Esophagus squamous epithelium (tissue), 5 donors: ENCODE data around the gene THAP3. TPM values are rescaled to one million over a fixed set of nuclear protein-coding genes. Genes with fewer than 3 reads are reported as not detected.
A peak's percentile ranks its signal among the peaks of the same experiment; 100 is the strongest.

Source experiments
- DNase-seq: peaks from one replicate; lab custom pipeline; 2025; lab: John Stamatoyannopoulos, UW
- H3K27ac ChIP-seq, 4 donors: fragments of 200-600 bp; sonication (generic); one replicate each; pipeline ENCODE4 v1.5.1; 2016 to 2019; ENCODE audit warnings: mild to moderate bottlenecking in 1 of 4
- H3K27me3 ChIP-seq, 4 donors: fragments of 200-600 bp; sonication (generic); 1 replicate in 3 of 4; 2 replicates in 1 of 4; pipeline versions ENCODE4 v1.5.1 to v1.6.0; 2017 to 2021; ENCODE audit warnings: antibody characterized with exemption in 1 of 4
- H3K36me3 ChIP-seq, 3 donors: fragments of 200-600 bp; sonication (generic); one replicate each; pipeline ENCODE4 v1.5.1; 2016 to 2019
- H3K4me1 ChIP-seq, 3 donors: fragments of 200-600 bp; sonication (generic); one replicate each; pipeline ENCODE4 v1.5.1; 2017 to 2019
- H3K4me3 ChIP-seq, 4 donors: fragments of 200-600 bp; sonication (generic); 1 replicate in 3 of 4; 2 replicates in 1 of 4; pipeline ENCODE4 v1.5.1; 2016 to 2019; ENCODE audit warnings: mild to moderate bottlenecking in 2 of 4, moderate library complexity in 1 of 4
- H3K9me3 ChIP-seq, 3 donors: fragments of 200-600 bp; sonication (generic); one replicate each; pipeline ENCODE4 v1.5.1; 2016 to 2019
- POLR2A ChIP-seq, 4 donors: fragments of 450-650 bp; IDR thresholded peaks; one replicate each; pipeline ENCODE4 v1.6.1; 2017; ENCODE audit warnings: antibody characterized with exemption in 4 of 4, mild to moderate bottlenecking in 4 of 4, moderate library complexity in 3 of 4
- WGBS, 2 donors: methylation state at CpG; one replicate each; pipeline ENCODE4 v1.1.5; 2018; 5-methylcytosine and 5-hydroxymethylcytosine counted together
- intact Hi-C: fragments of 100-400 bp; cut with DNase I; formaldehyde crosslinking; loops from one replicate; pipeline ENCODE4 v1.15.0; 2022
- total RNA-seq, 4 donors: library from RNA; depleted of rRNA; stranded (reverse); fragments of >200 nt; gene quantifications; one replicate each; pipeline ENCODE4 v1.1.0, GENCODE V29; 2016
- TF ChIP-seq, protein P1 (sequence below), 6 experiments: fragments of 450-650 bp in 4 of 6; fragments of 200-600 bp in 2 of 6; sonication (generic) in 2 of 6; IDR thresholded peaks; one replicate each; pipeline ENCODE4 v1.5.1; 2016 to 2019; ENCODE audit warnings: antibody characterized with exemption in 6 of 6, mild to moderate bottlenecking in 4 of 6, moderate library complexity in 4 of 6
- donor health status: DM: yes; HTN: yes; CAD: no.

The THAP3 gene
- total RNA-seq, 4 donors from 2014 or later, result 4.8 to 17.1 (median 13.3) TPM

DNA sequence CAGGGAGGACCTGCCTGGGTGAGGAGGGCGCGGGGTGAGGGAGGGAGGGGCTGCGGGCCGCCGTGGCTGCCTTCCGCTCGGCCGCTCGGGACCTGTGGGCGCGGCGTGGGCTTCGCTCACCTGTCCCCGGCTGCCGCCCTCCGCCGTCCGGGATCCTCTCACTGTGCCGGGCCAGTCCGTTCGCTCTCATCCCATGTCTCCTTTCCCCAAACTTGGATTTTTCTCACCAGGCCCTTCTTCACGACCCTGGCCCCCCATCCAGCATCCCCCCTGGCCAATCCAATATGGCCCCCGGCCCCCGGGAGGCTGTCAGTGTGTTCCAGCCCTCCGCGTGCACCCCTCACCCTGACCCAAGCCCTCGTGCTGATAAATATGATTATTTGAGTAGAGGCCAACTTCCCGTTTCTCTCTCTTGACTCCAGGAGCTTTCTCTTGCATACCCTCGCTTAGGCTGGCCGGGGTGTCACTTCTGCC is 44.5 kb upstream of the THAP3 start:
- WGBS, 2 donors, result 0 to 2% methylated on average over 9 to 20 of the region's 30 CpGs
- no peaks in the 10 kb centered on the region for H3K9me3 ChIP-seq
- peaks cover 20 to 56% (median 27%) of the 10 kb centered on the region in 3 donors for H3K4me1 ChIP-seq
- peaks cover 0 to 10% (median 0%) of the 10 kb centered on the region in 3 donors for H3K36me3 ChIP-seq
- H3K27me3 ChIP-seq, result no peaks in the 10 kb centered on the region
- peak overlapping the region; percentile 96 to 99 (median 98) for H3K27ac ChIP-seq
- intact Hi-C loops, result no loop called here
- peak overlapping the region; percentile 79 to 99 (median 88) for H3K4me3 ChIP-seq
- DNase-seq, result no peak
- TF ChIP-seq, protein P1, sequence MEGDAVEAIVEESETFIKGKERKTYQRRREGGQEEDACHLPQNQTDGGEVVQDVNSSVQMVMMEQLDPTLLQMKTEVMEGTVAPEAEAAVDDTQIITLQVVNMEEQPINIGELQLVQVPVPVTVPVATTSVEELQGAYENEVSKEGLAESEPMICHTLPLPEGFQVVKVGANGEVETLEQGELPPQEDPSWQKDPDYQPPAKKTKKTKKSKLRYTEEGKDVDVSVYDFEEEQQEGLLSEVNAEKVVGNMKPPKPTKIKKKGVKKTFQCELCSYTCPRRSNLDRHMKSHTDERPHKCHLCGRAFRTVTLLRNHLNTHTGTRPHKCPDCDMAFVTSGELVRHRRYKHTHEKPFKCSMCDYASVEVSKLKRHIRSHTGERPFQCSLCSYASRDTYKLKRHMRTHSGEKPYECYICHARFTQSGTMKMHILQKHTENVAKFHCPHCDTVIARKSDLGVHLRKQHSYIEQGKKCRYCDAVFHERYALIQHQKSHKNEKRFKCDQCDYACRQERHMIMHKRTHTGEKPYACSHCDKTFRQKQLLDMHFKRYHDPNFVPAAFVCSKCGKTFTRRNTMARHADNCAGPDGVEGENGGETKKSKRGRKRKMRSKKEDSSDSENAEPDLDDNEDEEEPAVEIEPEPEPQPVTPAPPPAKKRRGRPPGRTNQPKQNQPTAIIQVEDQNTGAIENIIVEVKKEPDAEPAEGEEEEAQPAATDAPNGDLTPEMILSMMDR (IDR thresholded peaks at IDR 0.05), result no peak
- TF ChIP-seq POLR2A (IDR thresholded peaks at IDR 0.05), result no peak

GRCh38 chr1:6580593-6581409 is 43.9 kb upstream of the THAP3 start:
- Histone ChIP-seq H3K27me3 (no peaks in the 10 kb centered on the region), H3K4me1 (peaks cover 20 to 62% (median 27%) of the 10 kb centered on the region in 3 donors), H3K27ac (peak overlapping the region; percentile 96 to 99 (median 98)), H3K36me3 (peaks cover 0 to 10% (median 0%) of the 10 kb centered on the region in 3 donors), H3K4me3 (peak overlapping the region; percentile 79 to 99 (median 88)), H3K9me3 (no peaks in the 10 kb centered on the region)
- WGBS, 2 donors, result 19 to 40% methylated on average over 4 to 8 of the region's 19 CpGs
- TF ChIP-seq POLR2A (IDR thresholded peaks at IDR 0.05), result no peak
- TF ChIP-seq, protein P1 (IDR thresholded peaks at IDR 0.05), result no peak
- no peak for DNase-seq
- intact Hi-C loops, result no loop called here

DNA sequence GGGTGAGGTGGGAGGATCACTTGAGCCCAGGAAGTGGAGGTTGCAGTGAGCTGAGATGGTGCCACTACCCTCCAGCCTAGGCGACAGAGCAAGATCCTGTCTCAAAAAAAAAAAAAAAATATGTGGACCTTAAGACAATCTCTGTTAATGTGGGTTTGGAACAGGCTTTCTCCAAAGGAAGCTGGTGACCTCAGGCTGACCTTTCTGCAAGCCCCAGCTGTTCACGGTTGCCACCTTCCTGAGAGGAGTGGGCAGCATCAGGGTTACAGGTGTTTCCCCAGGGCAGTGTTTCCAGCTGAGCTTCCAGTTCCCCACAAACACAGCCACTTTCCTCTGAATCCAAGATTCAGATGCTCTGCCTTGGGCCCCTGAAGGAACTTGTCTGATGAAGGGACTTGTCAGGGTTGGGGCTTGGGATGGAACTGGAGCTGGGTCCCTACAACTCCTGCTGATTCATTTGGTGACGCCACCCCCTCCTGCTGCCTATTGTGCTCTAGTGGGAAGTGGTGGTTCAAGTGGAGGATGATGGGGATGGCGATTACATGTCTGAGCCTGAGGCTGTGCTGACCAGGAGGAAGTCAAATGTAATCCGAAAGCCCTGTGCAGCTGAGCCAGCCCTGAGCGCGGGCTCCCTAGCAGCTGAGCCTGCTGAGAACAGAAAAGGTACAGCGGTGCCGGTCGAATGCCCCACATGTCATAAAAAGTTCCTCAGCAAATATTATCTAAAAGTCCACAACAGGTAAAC is 42.9 kb upstream of the THAP3 start:
- H3K36me3 ChIP-seq, result peaks cover 0 to 17% (median 0%) of the 10 kb centered on the region in 3 donors
- TF ChIP-seq, protein P1 (IDR thresholded peaks at IDR 0.05), result no peak
- no peak for TF ChIP-seq POLR2A (IDR thresholded peaks at IDR 0.05)
- intact Hi-C loops, result no loop called here
- WGBS, 2 donors, result 65 to 73% methylated on average over 9 to 10 of the region's 10 CpGs
- H3K27me3 ChIP-seq, result no peaks in the 10 kb centered on the region
- no peaks in the 10 kb centered on the region for H3K9me3 ChIP-seq
- H3K27ac ChIP-seq, result peak overlapping the region; percentile 20 to 99 (median 98)
- DNase-seq, result no peak
- peaks cover 25 to 72% (median 33%) of the 10 kb centered on the region in 3 donors for H3K4me1 ChIP-seq
- H3K4me3 ChIP-seq, result peak overlapping the region in 1 of 4 donors; percentile 99

DNA sequence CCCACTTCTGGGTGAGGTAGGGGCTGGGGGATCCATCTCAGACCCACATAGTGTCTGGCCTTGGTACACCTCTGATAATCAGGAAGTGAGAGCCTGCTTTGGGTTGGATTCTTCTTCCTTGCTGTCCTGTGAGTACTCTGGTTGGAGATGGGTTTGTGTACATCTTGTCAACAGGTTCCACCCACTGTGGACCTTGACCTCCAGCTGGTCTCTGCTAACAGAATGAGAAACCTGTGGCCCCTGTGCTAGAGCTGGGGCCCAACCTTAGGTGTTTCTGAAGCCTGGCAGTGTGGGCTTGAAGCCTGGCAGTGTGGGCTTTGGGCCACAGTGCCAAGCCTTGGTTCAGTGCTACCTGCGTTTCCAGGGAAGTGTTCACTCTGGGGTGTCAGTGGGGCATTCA is 42.3 kb upstream of the THAP3 start:
- Histone ChIP-seq H3K4me1 (peaks cover 31 to 78% (median 39%) of the 10 kb centered on the region in 3 donors), H3K9me3 (no peaks in the 10 kb centered on the region), H3K27me3 (no peaks in the 10 kb centered on the region), H3K36me3 (peaks cover 0 to 18% (median 0%) of the 10 kb centered on the region in 3 donors), H3K4me3 (no peak overlapping the region), H3K27ac (peak overlapping the region in 2 of 4 donors; percentile 20 to 98)
- TF ChIP-seq POLR2A (IDR thresholded peaks at IDR 0.05), result no peak
- TF ChIP-seq, protein P1 (IDR thresholded peaks at IDR 0.05), result no peak
- intact Hi-C loops, result no loop called here
- no peak for DNase-seq
- 50% methylated on average over 1 of the region's 1 CpG; no CpG with 5 or more reads in 1 of the 2 donors for WGBS, 2 donors
